HEK293T (cell line): ENCODE results near the gene ACSL3.

Source experiments
- CTCF ChIA-PET: fragments of 350-600 bp; formaldehyde crosslinking; extraction: SDS; loops from one replicate; lab custom pipeline; 2021; ENCODE audit warnings: antibody characterized with exemption, inconsistent platforms; lab: Yijun Ruan, JAX
- POLR2A ChIA-PET: fragments of 350-600 bp; formaldehyde crosslinking; extraction: SDS; loops from one replicate; lab custom pipeline; 2020; ENCODE audit warnings: antibody characterized with exemption, inconsistent platforms; lab: Yijun Ruan, JAX
- DNase-seq: peaks from one replicate; pipeline ENCODE4 v3.0.0; 2012; ENCODE audit warnings: mixed read lengths; ENCODE audit errors: extremely low spot score
- ARNT ChIP-seq: fragments of 450-650 bp; IDR thresholded peaks from 2 replicates; pipeline ENCODE4 v1.6.1; 2017; ENCODE audit warnings: mild to moderate bottlenecking
- BHLHE40 ChIP-seq: fragments of 450-650 bp; IDR thresholded peaks from 2 replicates; pipeline ENCODE4 v1.6.1; 2016; ENCODE audit warnings: mild to moderate bottlenecking, moderate library complexity, borderline replicate concordance
- CTBP1 ChIP-seq: fragments of 450-650 bp; IDR thresholded peaks from 2 replicates; pipeline ENCODE4 v1.6.1; 2016; ENCODE audit warnings: borderline replicate concordance
- ELF4 ChIP-seq: fragments of 450-650 bp; IDR thresholded peaks from 2 replicates; pipeline ENCODE4 v1.6.1; 2017; ENCODE audit warnings: antibody characterized with exemption
- FOXA1 ChIP-seq: fragments of 450-650 bp; IDR thresholded peaks from 2 replicates; pipeline ENCODE4 v1.6.1; 2016; ENCODE audit warnings: mild to moderate bottlenecking
- FOXK2 ChIP-seq: fragments of 450-650 bp; IDR thresholded peaks from 2 replicates; pipeline ENCODE4 v1.6.1; 2016; ENCODE audit warnings: mild to moderate bottlenecking
- FOXM1 ChIP-seq: fragments of 450-650 bp; IDR thresholded peaks from 2 replicates; pipeline ENCODE4 v1.6.1; 2017; ENCODE audit warnings: mild to moderate bottlenecking, borderline replicate concordance
- HDGF ChIP-seq: fragments of 450-650 bp; IDR thresholded peaks from 2 replicates; pipeline ENCODE4 v1.6.1; 2017; ENCODE audit warnings: antibody characterized with exemption, borderline replicate concordance
- L3MBTL2 ChIP-seq: fragments of 450-650 bp; conservative IDR thresholded peaks from 2 replicates; pipeline ENCODE4 v1.6.1; 2016; ENCODE audit warnings: mild to moderate bottlenecking
- LEF1 ChIP-seq: fragments of 450-650 bp; IDR thresholded peaks from 2 replicates; pipeline ENCODE4 v1.6.1; 2017; ENCODE audit warnings: mild to moderate bottlenecking, borderline replicate concordance
- NFRKB ChIP-seq: fragments of 450-650 bp; IDR thresholded peaks from 2 replicates; pipeline ENCODE4 v1.6.1; 2016; ENCODE audit warnings: mild to moderate bottlenecking, moderate library complexity
- SP1 ChIP-seq: fragments of 450-650 bp; IDR thresholded peaks from 2 replicates; pipeline ENCODE4 v1.6.1; 2017
- SUZ12 ChIP-seq: fragments of 450-650 bp; IDR thresholded peaks from 2 replicates; pipeline ENCODE4 v1.6.1; 2016; ENCODE audit warnings: mild to moderate bottlenecking
- TARDBP ChIP-seq: fragments of 450-650 bp; IDR thresholded peaks from 2 replicates; pipeline ENCODE4 v1.6.1; 2016
- ZNF384 ChIP-seq: fragments of 450-650 bp; IDR thresholded peaks from 2 replicates; pipeline ENCODE4 v1.6.1; 2016
- TF ChIP-seq, protein P1 (sequence below): fragments of 450-650 bp; IDR thresholded peaks from 2 replicates; pipeline ENCODE4 v1.6.1; 2016

Gene ACSL3

DNA sequence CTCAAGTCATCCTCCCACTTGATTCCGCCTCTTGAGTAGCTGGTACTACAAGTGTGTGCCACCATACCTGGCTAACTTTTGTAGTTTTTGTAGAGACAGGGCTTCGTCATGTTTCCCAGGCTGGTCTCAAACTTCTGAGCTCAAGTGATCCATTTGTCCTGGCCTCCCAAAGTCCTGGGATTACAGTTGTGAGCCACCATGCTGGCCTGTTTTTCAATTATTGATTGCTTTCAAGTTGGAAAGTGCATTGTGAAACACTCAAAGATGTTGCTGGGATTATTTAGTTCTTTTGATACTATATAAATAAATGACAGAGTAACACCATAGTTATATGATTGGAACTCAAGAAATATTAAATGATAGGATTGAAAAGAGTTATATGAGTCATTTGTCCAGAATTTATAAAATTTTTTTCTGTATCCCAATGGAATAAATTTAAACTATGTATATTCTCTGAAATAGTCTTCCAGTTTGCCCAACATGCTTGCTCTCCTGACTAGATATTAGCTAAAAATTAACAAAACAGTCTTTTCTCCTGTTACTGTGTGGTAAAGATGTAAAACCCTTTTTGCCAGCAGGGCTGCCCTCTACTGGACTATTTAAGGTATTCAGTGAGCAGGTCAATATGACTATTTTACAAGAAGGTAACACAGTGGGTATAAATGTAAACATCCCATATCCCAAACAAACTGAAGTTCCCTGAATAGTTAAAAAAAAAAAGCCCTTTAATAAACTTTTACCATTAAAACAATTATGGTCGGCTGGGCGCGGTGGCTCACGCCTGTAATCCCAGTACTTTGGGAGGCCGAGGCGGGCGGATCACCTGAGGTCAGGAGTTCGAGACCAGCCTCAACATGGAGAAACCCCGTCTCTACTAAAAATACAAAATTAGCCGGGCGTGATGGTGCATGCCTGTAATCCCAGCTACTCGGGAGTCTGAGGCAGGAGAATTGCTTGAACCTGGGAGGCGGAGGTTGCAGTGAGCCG lies 42.7 kb downstream of the ACSL3 start:
- CTCF ChIA-PET = interaction anchor here (0.6 to 1.4 kb wide), 14 partner anchors 11 to 822 kb away, joined by 3 to 7 read pairs (median 4); no protein-coding TSS in a partner anchor
- peak; percentile 45 for DNase-seq

DNA sequence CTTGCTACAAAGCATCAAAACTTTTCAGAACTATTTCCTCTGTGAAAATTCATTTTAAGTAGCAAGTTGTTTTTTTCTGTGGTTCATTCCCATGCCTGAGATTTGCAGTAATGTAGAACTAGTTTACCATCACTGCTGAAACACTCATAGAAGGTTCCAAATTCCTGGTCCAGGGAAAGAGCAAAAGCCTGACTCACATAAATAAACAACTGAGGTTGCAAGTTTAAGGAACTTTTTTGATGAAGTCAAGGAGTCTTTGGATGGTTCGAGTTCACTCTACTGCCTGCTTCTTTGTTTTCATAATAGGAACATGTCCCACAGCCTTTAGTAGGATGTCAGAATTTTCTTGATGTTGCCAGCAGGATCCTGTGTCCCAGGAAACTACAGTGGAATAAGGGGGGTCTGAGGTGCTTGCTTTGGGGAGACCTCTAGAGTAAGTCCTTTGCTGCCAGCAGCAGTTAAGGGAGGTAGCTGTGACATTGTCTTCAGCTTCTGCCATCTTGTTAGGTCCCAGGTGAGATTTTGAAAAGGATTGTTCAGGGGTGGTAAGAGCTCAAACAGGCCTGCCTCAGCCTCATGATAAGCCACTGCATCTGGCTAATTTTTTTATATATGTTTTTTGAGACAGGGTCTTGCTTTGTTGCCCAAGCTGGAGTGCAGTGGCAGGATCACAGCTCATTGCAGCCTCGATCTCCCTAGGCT lies 43.9 kb downstream of the ACSL3 start:
- TF ChIP-seq NFRKB (no peak), SUZ12 (no peak)
- ChIA-PET CTCF (interaction anchor here (1.0 kb wide), 1 partner anchor 10 kb away, joined by 3 read pairs; no protein-coding TSS in a partner anchor), POLR2A (no interaction called here)
- DNase-seq = no peak

More for the DNA sequence above, 42.7 kb downstream of the ACSL3 start:
- POLR2A ChIA-PET = no interaction called here
- TF ChIP-seq CTBP1 (no peak), HDGF (no peak), LEF1 (no peak), ARNT (no peak), SP1 (no peak), ZNF384 (no peak), FOXM1 (no peak), L3MBTL2 (no peak), ELF4 (no peak)
- TF ChIP-seq, protein P1, sequence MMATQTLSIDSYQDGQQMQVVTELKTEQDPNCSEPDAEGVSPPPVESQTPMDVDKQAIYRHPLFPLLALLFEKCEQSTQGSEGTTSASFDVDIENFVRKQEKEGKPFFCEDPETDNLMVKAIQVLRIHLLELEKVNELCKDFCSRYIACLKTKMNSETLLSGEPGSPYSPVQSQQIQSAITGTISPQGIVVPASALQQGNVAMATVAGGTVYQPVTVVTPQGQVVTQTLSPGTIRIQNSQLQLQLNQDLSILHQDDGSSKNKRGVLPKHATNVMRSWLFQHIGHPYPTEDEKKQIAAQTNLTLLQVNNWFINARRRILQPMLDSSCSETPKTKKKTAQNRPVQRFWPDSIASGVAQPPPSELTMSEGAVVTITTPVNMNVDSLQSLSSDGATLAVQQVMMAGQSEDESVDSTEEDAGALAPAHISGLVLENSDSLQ = no peak

- TF ChIP-seq SUZ12 (no peak), TARDBP (no peak), SP1 (no peak), CTBP1 (no peak), FOXA1 (no peak), L3MBTL2 (no peak), NFRKB (no peak), FOXM1 (no peak)
- ChIA-PET POLR2A (no interaction called here), CTCF (no interaction called here)
- no peak for DNase-seq
Observed at GRCh38 chr2:222907048-222907447, 46.2 kb downstream of the ACSL3 start.

GRCh38 chr2:222907790-222908441 lies 47.1 kb downstream of the ACSL3 start:
- POLR2A ChIA-PET = no interaction called here
- TF ChIP-seq ZNF384 = no peak
- TF ChIP-seq FOXA1 = no peak
- no peak for TF ChIP-seq ELF4
- no peak for TF ChIP-seq TARDBP
- no peak for TF ChIP-seq ARNT
- TF ChIP-seq FOXM1 = no peak
- no peak for TF ChIP-seq SP1
- no peak for TF ChIP-seq L3MBTL2
- TF ChIP-seq SUZ12 = no peak
- TF ChIP-seq CTBP1 = no peak
- TF ChIP-seq, protein P1 = no peak
- no peak for TF ChIP-seq LEF1
- no peak for TF ChIP-seq BHLHE40
- no peak for TF ChIP-seq NFRKB
- TF ChIP-seq FOXK2 = no peak
- no peak for TF ChIP-seq HDGF
- DNase-seq = no peak
- CTCF ChIA-PET = no interaction called here

GRCh38 chr2:222909286-222909685 lies 48.5 kb downstream of the ACSL3 start:
- TF ChIP-seq ELF4 = no peak
- TF ChIP-seq TARDBP = no peak
- TF ChIP-seq ARNT = no peak
- no peak for TF ChIP-seq FOXA1
- TF ChIP-seq, protein P1 = no peak
- TF ChIP-seq CTBP1 = no peak
- TF ChIP-seq ZNF384 = no peak
- no peak for TF ChIP-seq L3MBTL2
- no peak for TF ChIP-seq LEF1
- TF ChIP-seq NFRKB = no peak
- TF ChIP-seq BHLHE40 = no peak
- no peak for TF ChIP-seq FOXK2
- no peak for TF ChIP-seq FOXM1
- no peak for TF ChIP-seq SUZ12
- TF ChIP-seq HDGF = no peak
- ChIA-PET CTCF (interaction anchor here (0.6 kb wide), 1 partner anchor 112 kb away, joined by 3 read pairs; no protein-coding TSS in a partner anchor), POLR2A (no interaction called here)
- DNase-seq = no peak
